GM11168 (cell line): ENCODE measurements around the gene PRR35.

Source experiments
- in situ Hi-C: fragments of 300-500 bp; cut with MboI; formaldehyde crosslinking; loops from one replicate; pipeline ENCODE4 v1.12.0; 2022; ENCODE audit warnings: low sequenced_read_pairs; ENCODE audit not compliant: unreplicated experiment

The PRR35 gene

GRCh38 chr16:546909-547770, 13.1 kb upstream of the PRR35 start:
- in situ Hi-C loops: no loop called here

GRCh38 chr16:548586-548985, 11.6 kb upstream of the PRR35 start:
- in situ Hi-C loops: no loop called here

- in situ Hi-C loops: no loop called here
These were observed 10.5 kb upstream of the PRR35 start for GRCh38 chr16:549544-550263.

- in situ Hi-C loops: no loop called here
These were observed 9.0 kb upstream of the PRR35 start for GRCh38 chr16:551210-551609.

GRCh38 chr16:552171-552570, 8.0 kb upstream of the PRR35 start:
- in situ Hi-C loops: no loop called here

- in situ Hi-C loops: no loop called here
These were observed 6.4 kb upstream of the PRR35 start for GRCh38 chr16:553601-554296.

- in situ Hi-C loops: no loop called here
These were observed 5.9 kb upstream of the PRR35 start for GRCh38 chr16:554297-554621.

GRCh38 chr16:554640-555365, 5.4 kb upstream of the PRR35 start:
- in situ Hi-C loops: no loop called here

GRCh38 chr16:555528-556473, 4.4 kb upstream of the PRR35 start:
- in situ Hi-C loops: no loop called here

GRCh38 chr16:556474-557173, 3.6 kb upstream of the PRR35 start:
- in situ Hi-C loops: no loop called here

- in situ Hi-C loops: no loop called here
These were observed 2.5 kb upstream of the PRR35 start for GRCh38 chr16:557463-558297.

- in situ Hi-C loops: no loop called here
These were observed 1.7 kb upstream of the PRR35 start for GRCh38 chr16:558298-559020.

GRCh38 chr16:559021-559380, 1.2 kb upstream of the PRR35 start:
- in situ Hi-C loops: no loop called here

GRCh38 chr16:559411-560203, 587 bp upstream of the PRR35 start:
- in situ Hi-C loops: no loop called here

- in situ Hi-C loops: no loop called here
These were observed 663 bp downstream of the PRR35 start for GRCh38 chr16:560701-561412.

- in situ Hi-C loops: no loop called here
These were observed 1.2 kb downstream of the PRR35 start for GRCh38 chr16:561413-561794.
